PFSK-1 (cell line): ENCODE results near the gene PRKCI.

Source experiments
- FOXP2 ChIP-seq: optimal IDR thresholded peaks from 2 replicates; pipeline ENCODE3; 2011; ENCODE audit warnings: borderline replicate concordance, control low read depth, inconsistent platforms; ENCODE audit not compliant: insufficient read depth; ENCODE audit errors: extremely low read length, extremely low read depth
- POLR2AphosphoS5 ChIP-seq: IDR thresholded peaks from 2 replicates; pipeline ENCODE4 v1.6.1; 2012; ENCODE audit warnings: low read depth, mild to moderate bottlenecking, control low read depth, low read length, moderate library complexity
- REST ChIP-seq, 2 experiments: IDR thresholded peaks; 2 replicates each; pipeline versions ENCODE4 v1.6.1 to v1.8.0; 2011 to 2012; ENCODE audit warnings: low read depth in 2 of 2, low read length in 2 of 2, control low read depth in 1 of 2, inconsistent platforms in 1 of 2, mild to moderate bottlenecking in 1 of 2, moderate library complexity in 1 of 2; ENCODE audit not compliant: insufficient read depth in 1 of 2
- SIN3A ChIP-seq: IDR thresholded peaks from 2 replicates; pipeline ENCODE4 v1.6.1; 2012; ENCODE audit warnings: mild to moderate bottlenecking, low read length, moderate library complexity, borderline replicate concordance; ENCODE audit not compliant: insufficient read depth
- TAF1 ChIP-seq: IDR thresholded peaks from 2 replicates; pipeline ENCODE4 v1.6.1; 2012; ENCODE audit warnings: low read length, control low read depth, borderline replicate concordance; ENCODE audit not compliant: insufficient read depth

Gene PRKCI

GRCh38 chr3:170180908-170181885 is 41.0 kb upstream of the PRKCI start, which contains the start of gene PHC3:
Gene PHC3 (minus strand): TSS chr3:170181733. CDS start chr3:170181715, 18 bp downstream.
- peak; percentile 69 for TF ChIP-seq POLR2AphosphoS5
- TF ChIP-seq FOXP2, result no peak
- no peak for TF ChIP-seq REST (IDR thresholded peaks at IDR 0.05; ENCODE audit: insufficient read depth in 1 of 2, low read depth in 2 of 2, low read length in 2 of 2)
- TF ChIP-seq SIN3A, result no peak

GRCh38 chr3:170189398-170190256 is 32.6 kb upstream of the PRKCI start:
- TF ChIP-seq POLR2AphosphoS5 (no peak), SIN3A (no peak), TAF1 (no peak), FOXP2 (no peak), REST (IDR thresholded peaks at IDR 0.05; ENCODE audit: insufficient read depth in 1 of 2, low read depth in 2 of 2, low read length in 2 of 2) (no peak)

GRCh38 chr3:170196833-170197232 is 25.4 kb upstream of the PRKCI start:
- TF ChIP-seq POLR2AphosphoS5 (no peak), REST (IDR thresholded peaks at IDR 0.05; ENCODE audit: insufficient read depth in 1 of 2, low read depth in 2 of 2, low read length in 2 of 2) (no peak), SIN3A (no peak), FOXP2 (no peak), TAF1 (no peak)

- TF ChIP-seq FOXP2 (no peak), SIN3A (no peak), POLR2AphosphoS5 (no peak), REST (IDR thresholded peaks at IDR 0.05; ENCODE audit: insufficient read depth in 1 of 2, low read depth in 2 of 2, low read length in 2 of 2) (no peak), TAF1 (no peak)
Measured at GRCh38 chr3:170200987-170201386, 21.2 kb upstream of the PRKCI start.
